Stimulated activated naive B cell treated with anti-CD40 and anti-IgM and Interleukin-4, amounts not matched to agents 10 μg/mL and 1 μg/mL and 100 μg/mL, for 72 hours (primary cell): ENCODE results near the gene NEK5.

Experiments
- ATAC-seq, 2 donors: fragments of 150-1000 bp; cut with Tn5 transposase; replicated peaks; 2 replicates each; pipeline ENCODE4 v1.10.0; 2021; ENCODE audit warnings: moderate library complexity in 1 of 2
- DNase-seq: peaks from one replicate; pipeline ENCODE4 v3.0.0; 2021
- H3K27ac Mint-ChIP-seq: one replicate; pipeline ENCODE4 v1.8.0; 2022; ENCODE audit warnings: mild to moderate bottlenecking, mixed read lengths
- H3K27me3 Mint-ChIP-seq, 2 donors: one replicate each; pipeline ENCODE4 v1.8.0; 2022; ENCODE audit warnings: mixed read lengths in 2 of 2
- H3K36me3 Mint-ChIP-seq, 2 donors: one replicate each; pipeline ENCODE4 v1.8.0; 2022; ENCODE audit warnings: mixed read lengths in 2 of 2, mild to moderate bottlenecking in 1 of 2
- H3K4me1 Mint-ChIP-seq, 2 donors: one replicate each; pipeline ENCODE4 v1.8.0; 2022; ENCODE audit warnings: mixed read lengths in 2 of 2, mild to moderate bottlenecking in 1 of 2
- H3K4me3 Mint-ChIP-seq, 2 donors: one replicate each; pipeline ENCODE4 v1.8.0; 2022; ENCODE audit warnings: mild to moderate bottlenecking in 2 of 2, mixed read lengths in 2 of 2, moderate library complexity in 1 of 2
- H3K9me3 Mint-ChIP-seq, 2 donors: one replicate each; pipeline ENCODE4 v1.8.0; 2022; ENCODE audit warnings: mixed read lengths in 2 of 2, mild to moderate bottlenecking in 1 of 2

NEK5 gene

DNA sequence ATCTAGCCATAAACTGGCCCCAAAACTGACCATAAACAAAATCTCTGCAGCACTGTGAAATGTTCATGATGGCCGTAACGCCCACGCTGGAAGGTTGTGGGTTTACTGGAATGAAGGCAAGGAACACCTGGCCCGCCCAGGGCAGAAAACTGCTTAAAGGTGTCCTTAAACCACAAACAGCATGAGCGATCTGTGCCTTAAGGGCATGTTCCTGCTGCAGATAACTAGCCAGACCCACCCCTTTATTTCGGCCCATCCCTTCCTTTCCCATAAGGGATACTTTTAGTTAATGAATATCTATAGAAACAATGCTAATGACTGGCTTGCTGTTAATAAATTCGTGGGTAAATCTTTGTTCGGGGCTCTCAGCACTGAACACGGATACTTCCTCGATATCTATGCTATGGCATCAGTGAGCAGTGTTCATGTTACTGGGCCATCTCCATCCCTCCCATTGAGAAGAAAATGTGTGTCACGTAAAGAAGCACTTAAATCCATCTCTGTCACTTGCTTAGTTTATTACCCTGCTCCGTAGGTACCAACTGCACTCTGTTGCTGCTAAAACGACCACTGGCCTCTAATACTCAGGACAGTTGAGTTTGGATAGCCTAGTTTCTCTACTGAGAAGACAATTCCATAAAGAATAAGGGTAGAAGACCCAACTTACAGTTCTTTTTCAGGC lies 122.9 kb downstream of the NEK5 start:
- Mint-ChIP-seq H3K4me3 (no peak overlapping the region), H3K4me1 (peaks cover 2 to 3% of the 10 kb centered on the region in 2 donors), H3K27me3 (peaks cover 25 to 45% of the 10 kb centered on the region in 2 donors)

DNA sequence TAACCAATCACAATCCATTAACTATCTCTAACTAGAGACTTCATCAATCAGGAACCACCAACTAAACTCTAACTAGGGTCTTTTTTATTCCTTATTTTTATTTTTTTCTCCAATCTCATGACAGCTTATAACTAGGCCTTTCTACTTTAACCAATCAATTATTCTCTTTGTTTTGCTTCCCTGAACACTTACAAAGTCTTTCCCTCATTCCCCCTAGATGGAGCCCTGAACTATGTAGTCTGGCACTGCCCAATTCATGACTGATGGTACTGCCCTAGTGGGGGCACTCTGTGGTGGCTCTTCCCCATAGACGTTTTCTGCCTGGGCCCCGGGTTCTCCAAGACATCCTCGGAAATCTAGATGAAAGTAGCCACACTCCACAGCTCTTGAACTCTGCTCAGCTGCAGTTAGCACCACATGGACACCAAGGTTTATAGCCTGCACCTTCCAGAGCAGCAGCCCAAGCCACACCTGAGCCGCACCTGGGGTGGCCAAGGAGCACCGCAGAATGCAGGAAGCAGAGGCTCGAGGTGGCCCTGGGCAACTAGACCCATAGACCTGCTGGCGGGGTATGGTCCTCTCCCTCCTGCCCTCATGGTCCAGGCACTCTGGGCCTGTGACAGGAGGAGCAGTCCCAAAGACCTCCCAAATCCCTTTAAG lies 124.2 kb downstream of the NEK5 start:
- no peak overlapping the region for H3K27ac Mint-ChIP-seq
- H3K4me3 Mint-ChIP-seq = no peak overlapping the region
- ATAC-seq (peak in 1 of 2 donors; percentile 32), DNase-seq (no peak)
- H3K9me3 Mint-ChIP-seq = no peaks in the 10 kb centered on the region
- peaks cover 0 to 1% of the 10 kb centered on the region in 2 donors for H3K4me1 Mint-ChIP-seq
- peaks cover 27 to 40% of the 10 kb centered on the region in 2 donors for H3K27me3 Mint-ChIP-seq
- no peaks in the 10 kb centered on the region for H3K36me3 Mint-ChIP-seq

More for the DNA sequence above, 122.9 kb downstream of the NEK5 start:
- H3K36me3 Mint-ChIP-seq = no peaks in the 10 kb centered on the region
- no peak for ATAC-seq
- H3K27ac Mint-ChIP-seq = no peak overlapping the region
- DNase-seq = no peak
- no peaks in the 10 kb centered on the region for H3K9me3 Mint-ChIP-seq

DNA sequence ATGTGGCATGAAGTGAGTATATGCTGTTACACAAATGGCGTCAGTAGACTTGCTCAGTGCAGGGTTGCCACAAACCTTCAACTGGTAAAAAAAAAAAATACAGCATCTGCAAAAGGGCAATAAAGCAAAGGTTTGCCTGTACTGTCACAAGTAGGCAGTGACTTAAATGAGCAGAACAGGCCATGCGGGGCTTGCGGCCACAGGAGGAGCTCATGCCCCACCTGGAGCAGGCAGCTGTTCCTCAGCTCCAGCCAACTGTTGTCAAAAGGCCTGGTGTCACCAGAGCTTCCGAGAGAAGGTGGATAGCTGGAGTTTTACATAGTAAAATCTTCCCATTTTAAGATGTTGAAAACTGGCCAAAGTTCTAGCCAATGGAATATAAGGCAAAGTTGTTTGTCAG lies 125.3 kb downstream of the NEK5 start:
- H3K27me3 Mint-ChIP-seq = peaks cover 29 to 42% of the 10 kb centered on the region in 2 donors
- H3K36me3 Mint-ChIP-seq = no peaks in the 10 kb centered on the region
- DNase-seq (no peak), ATAC-seq (no peak)
- no peak overlapping the region for H3K4me3 Mint-ChIP-seq
- H3K9me3 Mint-ChIP-seq = no peaks in the 10 kb centered on the region
- no peak overlapping the region for H3K27ac Mint-ChIP-seq
- H3K4me1 Mint-ChIP-seq = peaks cover 0 to 1% of the 10 kb centered on the region in 2 donors

DNA sequence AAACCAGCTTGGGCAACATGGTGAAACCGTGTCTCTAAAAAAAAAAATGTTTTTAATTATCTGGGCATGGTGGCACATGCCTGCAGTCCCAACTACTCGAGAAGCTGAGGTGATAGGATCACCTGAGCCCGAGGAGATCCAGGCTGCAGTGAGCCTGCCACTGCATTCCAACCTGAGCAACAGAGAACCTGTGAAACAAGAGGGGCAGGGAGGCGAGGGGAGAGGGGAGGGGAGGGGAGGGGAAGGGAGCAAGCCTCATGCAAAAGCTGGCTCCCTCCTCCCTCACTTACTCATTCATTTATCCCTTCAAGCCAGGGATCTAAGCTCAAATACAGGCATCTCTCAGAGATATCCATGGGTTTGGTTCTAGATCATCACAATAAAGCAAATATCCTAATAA lies 126.5 kb downstream of the NEK5 start:
- Mint-ChIP-seq H3K27me3 (peaks cover 30 to 43% of the 10 kb centered on the region in 2 donors), H3K36me3 (no peaks in the 10 kb centered on the region), H3K4me3 (no peak overlapping the region), H3K27ac (no peak overlapping the region), H3K4me1 (peaks cover 0 to 1% of the 10 kb centered on the region in 2 donors), H3K9me3 (no peaks in the 10 kb centered on the region)
- no peak for ATAC-seq
- no peak for DNase-seq

DNA sequence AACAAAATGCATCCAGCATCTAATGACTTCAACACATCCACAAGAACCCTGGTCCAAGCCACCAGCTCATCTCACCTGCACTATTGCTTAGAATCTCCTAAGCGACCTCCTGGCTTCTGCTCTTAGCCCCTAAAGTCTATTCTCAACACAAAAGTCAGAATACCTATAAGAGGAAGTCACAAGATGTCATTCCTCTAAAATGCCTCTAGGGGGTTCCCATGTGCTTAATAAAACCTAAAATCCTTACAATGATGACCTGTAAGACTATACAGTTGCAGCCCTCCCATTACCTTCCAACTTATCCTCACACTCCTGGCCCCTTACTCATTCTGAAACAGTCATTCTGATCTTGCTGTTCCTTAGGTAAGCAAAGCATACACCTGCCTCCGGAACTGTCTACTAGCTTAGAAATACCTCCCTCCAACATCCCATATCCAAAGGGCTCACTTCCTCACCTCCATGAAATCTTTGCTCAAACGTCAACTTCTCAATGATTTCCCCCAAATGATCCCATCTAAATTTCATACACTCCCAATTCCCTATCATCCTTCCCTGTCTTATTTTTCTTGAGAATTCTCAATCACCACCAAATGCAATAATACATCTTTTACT lies 127.6 kb downstream of the NEK5 start:
- Mint-ChIP-seq H3K36me3 (no peaks in the 10 kb centered on the region), H3K4me3 (no peak overlapping the region), H3K4me1 (peaks cover 0 to 1% of the 10 kb centered on the region in 2 donors), H3K27ac (no peak overlapping the region), H3K9me3 (no peaks in the 10 kb centered on the region), H3K27me3 (peaks cover 23 to 43% of the 10 kb centered on the region in 2 donors)
- ATAC-seq (peak; percentile 84 to 87), DNase-seq (no peak)

DNA sequence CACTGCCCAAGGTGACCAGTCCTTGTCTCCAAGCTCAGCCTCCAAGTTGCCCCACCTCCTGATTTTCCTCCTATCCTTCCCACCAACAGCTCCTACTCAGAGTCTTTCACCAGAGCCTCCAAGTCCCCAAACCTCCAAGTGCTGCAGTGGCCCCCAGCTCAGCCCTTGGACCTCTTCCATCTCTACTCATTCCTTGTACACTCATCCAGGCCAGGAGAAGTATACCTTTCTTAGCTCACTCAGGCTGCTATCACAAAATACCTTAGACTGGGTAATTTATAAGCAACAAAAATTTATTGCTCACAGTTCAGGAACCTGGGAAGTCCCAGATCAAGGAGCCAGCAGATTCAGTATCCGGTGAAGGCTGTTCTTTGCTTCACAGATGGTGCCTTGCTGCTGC lies 129.0 kb downstream of the NEK5 start:
- DNase-seq (no peak), ATAC-seq (no peak)
- no peaks in the 10 kb centered on the region for H3K36me3 Mint-ChIP-seq
- peaks cover 0 to 1% of the 10 kb centered on the region in 2 donors for H3K4me1 Mint-ChIP-seq
- no peak overlapping the region for H3K4me3 Mint-ChIP-seq
- no peaks in the 10 kb centered on the region for H3K9me3 Mint-ChIP-seq
- H3K27ac Mint-ChIP-seq = no peak overlapping the region
- peaks cover 23 to 50% of the 10 kb centered on the region in 2 donors for H3K27me3 Mint-ChIP-seq

DNA sequence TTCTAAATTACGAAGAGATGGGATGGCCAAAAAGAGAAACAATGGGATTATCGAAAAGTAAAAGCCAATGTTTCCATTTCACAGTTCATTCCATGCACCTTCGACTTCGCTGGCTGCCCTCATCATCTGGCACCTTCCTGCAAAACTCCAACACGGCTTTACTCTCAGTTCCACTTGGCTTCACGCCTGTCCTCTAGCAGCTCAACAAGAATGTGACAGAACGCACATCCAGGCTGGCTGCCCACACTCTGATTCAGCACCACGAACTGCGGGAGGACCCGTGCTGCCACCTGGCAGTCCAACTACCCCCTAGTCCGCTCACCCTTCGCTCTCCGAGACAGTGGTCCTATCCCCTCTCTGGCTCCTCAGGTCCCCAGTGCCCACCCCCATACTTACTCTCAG lies 129.4 kb downstream of the NEK5 start:
- no peaks in the 10 kb centered on the region for H3K9me3 Mint-ChIP-seq
- DNase-seq (no peak), ATAC-seq (no peak)
- H3K27ac Mint-ChIP-seq = no peak overlapping the region
- no peak overlapping the region for H3K4me3 Mint-ChIP-seq
- no peaks in the 10 kb centered on the region for H3K36me3 Mint-ChIP-seq
- peaks cover 0 to 1% of the 10 kb centered on the region in 2 donors for H3K4me1 Mint-ChIP-seq
- peaks cover 23 to 55% of the 10 kb centered on the region in 2 donors for H3K27me3 Mint-ChIP-seq

DNA sequence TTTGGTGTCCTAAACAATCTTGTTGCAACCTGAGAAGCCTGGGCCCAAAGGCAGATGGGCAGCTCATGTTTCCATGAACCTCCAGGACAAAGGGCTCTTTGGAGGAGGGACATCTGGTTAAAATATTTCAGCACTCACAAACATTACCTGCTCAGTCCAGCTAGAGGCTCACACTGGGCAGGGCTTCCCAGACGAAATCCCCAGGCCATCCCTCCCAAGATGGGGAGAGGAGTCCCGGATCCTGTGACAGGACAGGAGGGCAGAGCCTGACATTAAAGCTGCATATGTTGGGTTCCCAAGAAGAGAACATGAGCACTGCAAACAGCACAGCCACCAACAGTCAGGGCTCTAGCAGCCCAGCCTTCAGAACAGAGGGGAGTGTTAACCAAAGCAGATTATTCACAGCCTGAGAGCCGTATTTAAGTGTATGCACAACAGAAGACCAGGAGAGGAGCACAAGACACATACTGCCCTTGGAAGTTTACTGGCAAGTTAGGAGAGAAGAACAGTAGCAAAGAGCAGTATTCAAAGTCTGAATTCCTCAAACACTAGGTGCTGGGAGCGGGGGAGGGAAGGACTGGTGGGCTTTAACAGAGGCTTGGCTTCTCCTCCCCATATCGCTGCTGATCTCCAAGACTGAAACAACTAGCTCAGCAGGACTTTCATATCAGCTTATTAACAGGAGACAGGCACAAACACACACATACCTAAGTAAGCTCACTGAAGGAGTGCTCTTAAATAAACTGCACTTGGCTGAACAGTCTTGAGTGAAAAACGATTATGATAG lies 130.0 kb downstream of the NEK5 start:
- Mint-ChIP-seq H3K4me1 (peaks cover 0 to 1% of the 10 kb centered on the region in 2 donors), H3K27me3 (peaks cover 23 to 56% of the 10 kb centered on the region in 2 donors), H3K9me3 (no peaks in the 10 kb centered on the region), H3K4me3 (no peak overlapping the region), H3K27ac (no peak overlapping the region), H3K36me3 (no peaks in the 10 kb centered on the region)
- ATAC-seq (no peak), DNase-seq (no peak)

DNA sequence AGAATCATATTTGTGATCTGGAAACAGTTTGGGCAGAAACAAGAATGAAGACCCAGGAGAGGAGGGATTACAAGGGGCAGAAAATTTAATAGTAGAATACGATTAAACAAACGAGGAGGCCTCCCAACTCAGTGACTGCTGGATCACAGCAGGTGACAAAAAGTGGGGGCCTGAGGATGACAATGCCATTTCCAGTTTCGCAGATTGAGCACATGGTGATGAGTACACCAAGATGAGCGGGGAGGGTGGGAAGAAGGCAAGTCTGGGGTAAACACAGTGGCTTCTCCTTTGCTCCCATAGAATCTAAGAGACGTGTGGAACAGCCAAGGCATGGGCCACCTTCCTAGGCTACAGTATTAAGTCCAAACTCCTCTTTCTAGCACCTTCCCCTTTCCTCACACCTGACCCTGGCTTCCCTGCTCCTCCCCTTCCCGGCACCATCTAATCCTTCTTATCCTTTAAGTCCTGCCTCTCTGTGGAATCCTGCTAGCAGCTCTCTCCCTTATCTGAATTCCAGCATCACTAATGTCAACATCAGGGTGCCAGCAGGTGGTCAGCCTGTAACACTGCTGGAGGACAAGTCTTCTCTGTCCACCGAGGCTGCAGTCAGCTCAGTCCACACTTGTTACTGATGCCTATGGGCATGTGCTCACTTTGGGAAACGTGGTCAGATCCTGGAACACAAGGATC lies 131.1 kb downstream of the NEK5 start:
- Mint-ChIP-seq H3K4me3 (no peak overlapping the region), H3K4me1 (peaks cover 0 to 1% of the 10 kb centered on the region in 2 donors), H3K27ac (no peak overlapping the region), H3K9me3 (no peaks in the 10 kb centered on the region), H3K27me3 (peaks cover 23 to 56% of the 10 kb centered on the region in 2 donors), H3K36me3 (no peaks in the 10 kb centered on the region)
- ATAC-seq (no peak), DNase-seq (no peak)

DNA sequence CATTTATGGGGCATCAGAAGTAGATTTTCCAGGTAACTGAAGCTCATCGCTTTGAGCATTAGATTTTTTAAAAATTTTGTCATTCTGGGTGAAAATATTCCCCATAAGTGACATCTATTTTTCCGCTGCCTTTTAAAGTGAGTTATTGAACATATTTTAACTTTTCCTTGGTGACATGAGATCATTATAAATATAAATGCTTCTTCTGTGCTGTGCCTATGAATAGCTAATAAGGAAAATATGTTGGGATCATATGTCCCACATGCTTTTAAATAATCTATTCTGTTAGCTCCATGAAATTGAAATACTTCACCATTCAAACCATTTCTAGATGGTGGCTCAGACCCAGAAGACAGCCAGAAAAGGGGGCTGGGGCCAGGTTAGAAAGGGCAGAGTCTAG lies 131.7 kb downstream of the NEK5 start:
- ATAC-seq (no peak), DNase-seq (no peak)
- Mint-ChIP-seq H3K27ac (no peak overlapping the region), H3K36me3 (no peaks in the 10 kb centered on the region), H3K27me3 (peaks cover 23 to 56% of the 10 kb centered on the region in 2 donors), H3K4me1 (peaks cover 0 to 1% of the 10 kb centered on the region in 2 donors), H3K4me3 (no peak overlapping the region), H3K9me3 (no peaks in the 10 kb centered on the region)

DNA sequence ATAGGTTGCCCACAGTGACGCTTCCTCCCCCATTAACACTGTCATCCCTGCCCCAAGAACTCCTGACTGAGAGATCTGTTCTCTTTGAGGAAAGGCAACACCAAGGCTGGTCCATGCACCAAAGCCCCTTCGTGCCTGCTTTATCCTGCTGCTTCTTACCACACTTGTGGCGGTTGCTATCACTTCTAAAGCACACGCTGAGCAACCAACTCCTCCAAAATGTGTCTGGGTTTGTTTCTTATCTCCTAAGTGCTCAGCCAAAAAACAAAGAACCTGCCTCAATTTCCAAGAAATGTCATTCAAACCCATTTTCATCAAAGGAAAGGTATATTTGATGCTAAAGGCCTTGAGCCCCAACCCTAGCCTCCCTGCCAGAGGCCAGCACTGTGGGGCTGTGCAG lies 132.2 kb downstream of the NEK5 start:
- Mint-ChIP-seq H3K4me1 (peaks cover 0 to 1% of the 10 kb centered on the region in 2 donors), H3K4me3 (no peak overlapping the region), H3K36me3 (no peaks in the 10 kb centered on the region), H3K9me3 (no peaks in the 10 kb centered on the region), H3K27me3 (peaks cover 23 to 56% of the 10 kb centered on the region in 2 donors), H3K27ac (no peak overlapping the region)
- ATAC-seq (no peak), DNase-seq (no peak)

DNA sequence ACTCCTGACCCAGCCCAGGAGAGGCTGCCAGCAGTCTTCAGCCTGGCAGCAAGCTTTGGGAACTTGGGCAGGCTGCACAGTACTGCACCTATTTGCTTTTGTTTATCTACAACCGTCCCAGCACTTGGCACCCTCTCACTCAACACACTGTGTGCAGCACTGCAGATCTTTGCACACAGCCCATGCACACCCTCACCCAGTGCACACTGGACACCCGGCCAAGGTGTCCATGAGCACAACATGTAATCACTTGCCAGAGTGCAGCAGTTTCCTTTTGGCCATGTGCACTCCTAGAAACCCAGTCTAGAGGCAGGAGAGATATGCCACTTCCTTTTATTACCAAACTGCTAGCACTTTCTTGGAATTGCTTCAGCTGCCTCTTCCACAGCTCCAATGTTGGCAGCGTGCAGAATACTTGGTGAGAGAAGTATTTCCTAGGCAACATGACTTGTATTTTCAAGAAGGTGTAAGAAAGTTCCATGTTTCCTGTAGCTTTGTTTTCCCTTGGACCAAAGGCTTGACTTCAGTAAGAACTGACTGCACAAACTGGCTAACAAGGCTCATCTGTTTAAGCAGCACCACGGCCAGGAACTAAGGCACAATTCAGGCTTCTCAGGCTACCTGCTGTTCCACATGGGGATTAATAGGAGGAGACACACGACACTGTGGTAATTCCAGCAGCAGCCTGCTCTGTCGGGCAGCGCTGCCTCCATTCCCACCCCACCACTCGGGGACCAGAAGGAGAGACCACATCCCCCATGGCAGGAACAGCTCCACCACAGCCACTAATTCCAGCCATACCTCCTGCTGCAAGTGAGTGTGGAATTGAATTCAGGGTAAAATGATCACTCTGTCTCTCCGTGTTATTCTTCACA lies 133.0 kb downstream of the NEK5 start:
- Mint-ChIP-seq H3K9me3 (no peaks in the 10 kb centered on the region), H3K4me1 (no peaks in the 10 kb centered on the region), H3K27me3 (peaks cover 23 to 57% of the 10 kb centered on the region in 2 donors), H3K36me3 (no peaks in the 10 kb centered on the region), H3K27ac (no peak overlapping the region), H3K4me3 (no peak overlapping the region)
- ATAC-seq (no peak), DNase-seq (no peak)

DNA sequence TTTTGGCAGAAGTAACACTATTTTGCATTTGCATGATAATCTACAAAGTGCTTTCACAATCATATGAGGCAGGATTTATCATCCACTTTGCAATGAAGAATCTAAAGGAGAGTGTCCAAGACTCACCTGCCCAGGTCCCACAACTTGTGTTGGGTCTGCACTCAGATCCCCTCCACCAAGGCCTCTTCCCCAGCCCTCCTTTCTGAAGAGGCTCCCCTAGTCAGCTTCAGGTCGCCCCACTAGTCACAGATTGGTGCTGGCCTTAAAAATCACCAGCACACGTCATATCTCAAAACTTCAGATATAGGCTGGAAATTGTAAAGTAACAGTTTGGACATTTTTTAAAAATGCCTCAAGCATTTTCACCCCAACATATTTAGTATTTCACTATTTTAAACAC lies 135.2 kb downstream of the NEK5 start:
- ATAC-seq (no peak), DNase-seq (no peak)
- Mint-ChIP-seq H3K4me3 (no peak overlapping the region), H3K4me1 (no peaks in the 10 kb centered on the region), H3K27ac (no peak overlapping the region), H3K36me3 (no peaks in the 10 kb centered on the region), H3K9me3 (no peaks in the 10 kb centered on the region), H3K27me3 (peaks cover 8 to 42% of the 10 kb centered on the region in 2 donors)
